Left lobe of liver (tissue), 2 donors: Measurements from ENCODE around the gene GDI2. TPM values are rescaled to one million over a fixed set of nuclear protein-coding genes. Genes with fewer than 3 reads are reported as not detected.
"Not testable (repeated sequence)": the region's sequence is repeated elsewhere in the genome, so short reads cannot be mapped to it uniquely, and the experiment has no call there.

Source experiments
- ATAC-seq: fragments of 200-7000 bp; cut with Tn5 transposase; one replicate; pipeline ENCODE4 v1.9.1; 2020; ENCODE audit warnings: mild to moderate bottlenecking, moderate library complexity
- DNase-seq: peaks from one replicate; pipeline ENCODE4 v3.0.0-alpha.2; 2020; ENCODE audit warnings: low spot score
- total RNA-seq: library from RNA; stranded (reverse); gene quantifications from one replicate; pipeline ENCODE4 v1.2.1, GENCODE V29; 2021
- donor health status: DM: no; HTN: no; CAD: no; lungs with moderate emphysema.
- donor health status: DM: no; HTN: yes; CAD: no.

Gene GDI2
- total RNA-seq, 1 donor from 2014 or later: 113 TPM

DNA sequence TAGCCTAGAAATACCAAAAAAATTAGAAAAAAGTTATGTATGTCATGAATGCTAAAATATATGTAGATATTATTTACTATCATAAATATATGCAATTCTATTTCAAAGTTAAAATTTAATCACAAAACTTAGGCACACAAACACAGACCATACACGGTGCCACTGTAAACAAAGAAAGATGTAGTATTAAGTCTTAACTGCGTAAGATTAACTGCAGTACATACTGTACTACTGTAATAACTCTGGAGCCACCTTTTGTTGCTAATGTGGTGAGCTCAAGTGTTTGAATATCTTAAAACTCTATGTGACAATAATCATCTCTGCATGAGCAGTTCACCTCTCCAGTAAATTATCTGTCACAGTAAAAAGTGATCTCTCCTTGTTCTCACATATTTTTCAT lies 23.6 kb downstream of the GDI2 start:
- DNase-seq: no peak
- no peak for ATAC-seq

DNA sequence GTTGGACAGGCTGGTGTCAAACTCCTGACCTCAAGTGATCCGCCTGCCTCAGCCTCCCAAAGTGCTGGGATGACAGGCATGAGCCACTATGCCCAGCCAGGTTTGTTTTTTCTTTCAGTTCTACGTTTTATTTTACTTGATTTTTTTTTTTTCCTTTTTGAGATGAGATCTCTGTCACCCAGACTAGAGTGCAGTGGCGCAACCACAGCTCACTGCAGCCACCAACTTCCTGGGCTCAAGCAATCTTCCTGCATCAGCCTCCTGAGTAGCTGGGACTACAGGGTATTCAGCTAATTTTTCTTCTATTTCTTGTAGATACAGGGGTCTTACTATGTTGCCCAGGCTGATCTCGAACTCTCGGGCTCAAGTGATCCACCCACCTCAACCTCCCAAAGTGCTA lies 24.3 kb downstream of the GDI2 start:
- DNase-seq (no peak), ATAC-seq (no peak)

DNA sequence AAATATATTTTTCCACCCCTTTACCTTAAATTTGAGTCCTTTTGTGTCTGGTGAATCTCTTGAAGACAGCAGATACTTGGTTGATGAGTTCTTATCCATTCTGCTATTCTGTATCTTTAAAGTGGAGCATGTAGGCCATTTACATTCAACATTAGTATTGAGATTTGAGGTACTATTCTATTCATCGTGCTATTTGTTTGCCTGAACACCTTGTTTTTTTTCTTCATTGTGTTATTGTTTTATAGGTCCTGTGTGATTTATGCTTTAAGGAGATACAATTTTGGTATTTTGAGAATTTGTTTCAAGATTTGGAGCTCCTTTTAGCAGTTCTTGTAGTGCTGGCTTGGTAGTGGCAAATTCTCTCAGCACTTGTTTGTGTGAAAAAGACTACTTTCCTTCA lies 29.9 kb downstream of the GDI2 start:
- ATAC-seq (no peak), DNase-seq (no peak)

DNA sequence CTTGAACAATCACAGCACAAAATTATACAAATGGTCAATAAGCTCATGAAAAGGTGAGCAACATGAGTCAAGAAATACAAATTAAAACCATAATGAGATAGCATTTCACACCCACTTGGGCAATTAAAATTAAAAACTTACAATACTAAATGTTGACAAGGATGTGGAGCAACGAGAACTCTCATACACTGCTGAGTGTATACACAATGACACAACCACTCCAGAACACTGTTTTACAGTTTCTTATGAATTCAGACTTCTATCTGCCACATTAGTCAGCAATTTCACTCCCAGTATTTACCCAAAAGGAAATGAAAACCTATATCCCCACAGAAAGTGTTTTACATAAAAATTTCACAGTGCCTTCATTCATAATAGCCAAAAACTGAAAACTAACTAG lies 31.1 kb downstream of the GDI2 start:
- no peak for DNase-seq

DNA sequence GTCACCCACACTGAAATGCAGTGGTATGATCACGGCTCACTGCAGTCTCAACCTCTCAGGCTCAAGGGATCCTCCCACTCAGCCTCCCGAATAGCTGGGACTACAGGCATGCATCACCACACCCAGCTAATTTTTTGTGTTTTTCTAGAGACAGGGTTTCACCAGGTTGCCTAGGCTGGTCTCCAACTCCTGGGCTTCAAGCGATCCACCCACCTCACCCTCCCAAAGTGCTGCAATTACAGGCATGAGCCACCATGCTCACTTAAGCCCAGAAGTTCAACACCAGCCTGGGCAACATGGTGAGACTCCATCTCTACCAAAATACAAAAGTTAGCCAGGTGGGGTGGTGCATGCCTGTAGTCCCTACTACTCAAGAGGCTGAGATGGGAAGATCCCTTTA lies 33.5 kb downstream of the GDI2 start:
- DNase-seq (no peak), ATAC-seq (no peak)

More for the DNA sequence above, 31.1 kb downstream of the GDI2 start:
- no peak for ATAC-seq

DNA sequence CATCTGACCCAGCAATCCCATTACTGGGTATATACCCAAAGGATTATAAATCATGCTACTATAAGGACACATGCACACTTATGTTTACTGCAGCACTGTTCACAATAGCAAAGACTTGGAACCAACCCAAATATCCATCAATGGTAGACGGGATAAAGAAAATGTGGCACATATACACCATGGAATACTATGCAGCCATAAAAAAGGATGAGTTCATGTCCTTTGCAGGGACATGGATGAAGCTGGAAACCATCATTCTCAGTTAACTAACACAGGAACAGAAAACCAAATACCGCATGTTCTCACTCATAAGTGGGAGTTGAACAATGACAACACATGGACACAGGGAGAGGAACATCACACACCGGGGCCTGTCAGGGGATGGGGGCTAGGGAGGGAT lies 35.5 kb downstream of the GDI2 start:
- not testable (repeated sequence) for DNase-seq, ATAC-seq

DNA sequence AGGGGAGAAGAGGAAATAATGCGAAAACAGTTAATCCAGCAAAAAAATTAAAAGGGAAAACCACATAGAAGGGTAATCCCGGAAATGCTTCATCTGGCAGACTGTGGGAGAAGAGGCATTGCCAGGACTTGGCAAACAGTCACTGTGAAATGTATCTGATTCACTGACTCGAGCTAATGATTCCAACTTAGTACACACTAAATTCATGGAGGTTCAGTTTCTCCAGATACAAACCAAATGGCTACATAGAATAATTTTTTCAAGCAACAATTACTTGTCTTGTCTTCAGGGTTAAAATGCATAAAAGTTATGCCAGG lies 36.4 kb downstream of the GDI2 start:
- peak; percentile 60 for ATAC-seq

DNA sequence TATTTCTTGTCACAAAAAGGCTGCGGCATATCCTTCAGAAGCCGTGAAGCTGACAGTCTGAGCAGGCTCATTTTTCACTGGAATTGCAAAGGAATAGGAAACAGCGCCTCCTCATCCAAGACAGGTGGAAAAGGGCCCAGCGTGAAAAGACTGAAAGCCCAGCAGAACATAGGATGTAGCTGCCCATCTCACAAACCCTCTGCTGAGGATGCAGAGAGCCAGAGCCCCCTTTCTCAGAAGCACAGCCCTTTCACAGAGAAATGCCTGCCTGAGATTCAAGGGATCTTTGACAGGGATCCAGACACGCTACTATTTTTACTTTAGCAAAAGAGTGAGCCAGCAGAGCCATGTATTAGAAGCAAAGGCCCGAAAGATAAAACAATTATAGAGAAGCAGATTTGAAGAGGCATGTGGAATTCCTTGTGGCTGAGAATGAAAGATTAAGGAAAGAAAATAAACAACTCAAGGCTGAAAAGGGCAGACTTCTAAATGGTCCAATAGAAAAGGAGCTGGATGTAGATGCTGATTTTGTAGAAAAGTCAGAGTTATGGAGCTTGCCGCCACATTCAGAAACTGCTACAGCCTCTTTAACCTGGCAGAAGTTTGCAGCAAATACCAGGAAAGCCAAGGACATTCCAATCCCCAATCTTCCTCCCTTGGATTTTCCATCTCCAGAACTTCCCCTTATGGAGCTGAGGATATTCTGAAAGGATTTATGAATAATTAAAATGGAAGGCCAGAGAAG lies 36.9 kb downstream of the GDI2 start:
- no peak for DNase-seq
- ATAC-seq: no peak

More for the DNA sequence above, 36.4 kb downstream of the GDI2 start:
- no peak for DNase-seq

DNA sequence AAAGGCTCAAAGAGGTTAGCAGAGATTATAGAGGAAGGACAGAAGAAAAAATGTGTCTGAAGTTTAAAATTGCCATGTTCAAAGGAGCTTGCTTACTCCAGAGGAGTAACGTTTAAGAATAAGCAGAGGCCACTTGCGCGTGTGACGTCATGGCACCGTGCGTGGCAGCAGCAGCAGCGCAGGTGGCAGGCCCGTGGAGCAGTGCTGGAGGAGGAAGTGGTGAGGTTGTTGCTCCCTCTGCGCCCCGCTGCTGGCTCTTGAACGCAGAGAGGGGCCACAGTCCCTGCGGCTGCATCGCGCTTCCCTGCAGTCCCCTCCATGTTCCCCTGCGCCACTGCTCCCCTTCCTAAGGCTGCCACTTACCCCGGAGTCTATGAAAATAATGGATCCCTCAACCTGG lies 37.5 kb downstream of the GDI2 start:
- ATAC-seq (peak; percentile 36), DNase-seq (no peak)

DNA sequence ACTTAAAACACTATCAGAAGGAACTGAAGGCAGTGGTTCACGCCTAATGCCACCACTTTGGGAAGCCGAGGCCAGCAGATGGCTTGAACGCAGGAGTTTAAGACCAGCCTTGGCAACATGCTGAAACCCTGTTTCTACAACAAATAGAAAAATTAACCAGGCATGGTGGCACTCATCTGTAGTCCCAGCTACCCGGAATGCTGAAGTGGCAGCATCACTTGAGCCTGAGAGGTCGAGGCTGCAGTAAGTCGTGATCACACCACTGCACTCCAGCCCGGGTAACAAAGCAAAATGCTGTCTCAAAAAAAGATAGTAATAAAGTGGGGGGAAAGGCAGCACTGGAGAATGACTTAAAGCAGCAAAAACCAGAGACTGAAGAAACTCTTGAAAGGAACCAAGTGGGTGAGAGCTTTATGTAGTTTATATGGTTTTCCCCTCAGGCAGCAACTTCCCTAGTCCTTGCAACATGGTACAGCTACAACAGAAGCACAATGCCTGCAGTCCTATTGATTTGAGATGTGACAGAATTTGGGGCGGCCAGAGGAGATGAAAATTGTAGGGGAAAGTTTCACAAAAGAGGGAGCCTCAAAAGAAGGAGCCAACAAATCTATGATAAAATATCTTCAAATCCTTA lies 38.1 kb downstream of the GDI2 start:
- DNase-seq (no peak), ATAC-seq (no peak)

DNA sequence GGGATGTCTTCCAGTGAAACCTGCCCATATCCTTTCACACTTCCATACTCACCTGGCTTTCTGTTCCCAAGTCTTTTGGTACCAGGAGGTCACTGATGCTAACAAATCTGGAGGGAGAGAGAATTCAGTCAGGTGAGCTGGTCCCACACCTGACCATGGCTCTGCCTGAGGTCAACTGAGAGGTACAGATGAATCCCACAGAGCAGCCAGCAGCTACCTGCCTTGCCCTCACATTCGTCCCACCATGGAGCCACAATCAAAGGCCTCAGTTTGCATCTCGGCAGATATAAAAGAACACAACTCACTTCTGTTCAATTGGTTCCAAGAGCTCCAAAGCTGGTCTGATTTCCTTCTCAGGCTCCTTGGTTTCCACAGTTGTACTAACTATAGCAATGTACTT lies 47.0 kb downstream of the GDI2 start:
- DNase-seq (no peak), ATAC-seq (peak; percentile 38)

DNA sequence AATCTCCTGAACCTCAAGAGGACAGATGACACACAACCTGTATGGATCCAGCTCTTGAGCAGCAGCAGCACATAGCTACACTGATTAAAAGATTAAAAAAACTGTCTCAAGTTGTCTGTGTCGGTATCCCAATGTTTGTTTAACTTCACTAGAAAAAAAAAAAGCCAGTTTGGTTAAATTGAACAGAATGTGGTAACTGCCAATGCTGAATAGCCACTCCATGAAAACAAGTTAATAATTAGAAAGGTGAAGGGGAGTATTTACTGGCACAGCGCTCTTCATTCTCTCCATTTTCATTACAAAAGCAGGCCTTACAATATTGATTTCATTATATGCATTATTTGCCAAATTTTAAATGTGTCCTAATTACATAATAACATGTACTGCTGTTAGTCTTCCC lies 47.6 kb downstream of the GDI2 start:
- peak; percentile 71 for ATAC-seq
- no peak for DNase-seq

DNA sequence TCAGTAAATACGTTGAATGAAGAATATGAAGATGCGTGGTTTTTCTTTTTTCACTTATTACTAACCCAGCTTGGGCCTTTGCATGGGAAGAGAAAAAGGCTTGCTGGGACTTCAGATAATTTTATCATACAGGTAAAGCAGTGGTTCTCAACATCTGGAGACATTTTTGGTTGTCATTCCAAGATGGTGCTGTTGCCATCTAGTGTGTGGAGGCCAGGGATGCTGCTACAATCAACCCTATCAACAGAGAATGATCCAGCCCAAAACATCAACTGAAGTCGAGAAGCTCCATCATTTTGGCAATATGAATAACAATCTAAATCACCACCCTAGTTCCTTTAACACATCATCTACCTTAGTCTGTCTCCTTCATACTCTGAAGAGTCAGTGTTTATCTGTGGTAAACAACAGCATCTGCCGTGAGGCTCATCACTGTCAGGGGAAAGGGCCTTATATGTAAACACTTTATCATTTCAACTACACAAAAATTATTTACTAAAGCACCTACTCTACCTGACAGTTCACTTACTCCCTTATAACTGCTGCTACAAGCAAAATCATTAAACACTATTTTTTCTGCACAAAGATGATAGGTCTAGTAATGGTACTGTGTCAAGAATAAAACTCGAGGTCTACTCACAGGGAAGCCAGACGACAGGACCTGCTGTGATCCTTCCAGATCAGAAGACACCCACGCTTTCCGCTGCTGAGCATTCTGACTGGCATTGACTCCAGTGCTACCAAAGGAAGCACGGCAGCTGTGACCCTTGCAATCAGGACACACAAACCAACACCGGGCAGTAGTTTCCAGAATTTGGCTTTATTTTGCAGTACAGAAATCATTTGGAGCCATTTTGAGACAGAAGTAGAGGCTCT lies 48.6 kb downstream of the GDI2 start:
- no peak for DNase-seq
- peak; percentile 5 for ATAC-seq

DNA sequence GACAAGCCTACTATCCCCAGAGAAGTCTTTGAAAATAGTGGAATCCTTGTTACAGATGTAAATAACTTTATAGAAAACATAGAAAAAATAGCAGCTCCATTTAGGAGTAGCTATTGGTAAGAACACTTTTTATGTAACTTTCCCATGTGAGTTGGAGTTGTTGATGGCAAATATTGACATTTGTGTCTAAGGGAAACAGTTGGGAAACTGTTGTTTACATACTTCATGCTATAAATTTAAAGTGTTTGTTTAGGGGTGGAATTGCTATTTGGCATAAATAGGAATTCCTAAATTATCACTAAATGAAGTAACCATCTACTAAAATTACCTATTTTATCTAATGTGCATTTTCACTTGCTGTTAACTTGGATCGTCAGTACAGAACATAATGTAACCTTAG lies 50.7 kb downstream of the GDI2 start:
- ATAC-seq: peak; percentile 41
- DNase-seq: no peak

DNA sequence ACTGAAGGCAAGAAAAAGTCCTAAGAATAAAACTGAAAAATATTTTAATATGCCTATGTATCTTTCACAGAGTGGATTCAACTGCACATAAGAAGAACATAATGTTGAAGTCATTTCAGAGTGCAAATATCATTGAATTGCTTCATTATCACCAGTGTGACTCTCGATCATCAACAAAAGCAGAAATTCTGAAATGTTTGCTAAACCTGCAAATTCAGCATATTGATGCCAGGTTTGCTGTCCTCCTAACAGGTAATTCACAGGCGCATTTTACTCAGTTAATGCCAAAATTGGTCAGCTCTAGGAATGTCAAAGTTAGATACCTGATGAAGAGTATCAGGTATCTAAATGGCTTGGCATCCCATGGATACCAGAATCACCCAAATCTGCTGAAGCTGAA lies 52.0 kb downstream of the GDI2 start:
- no peak for DNase-seq
- no peak for ATAC-seq

DNA sequence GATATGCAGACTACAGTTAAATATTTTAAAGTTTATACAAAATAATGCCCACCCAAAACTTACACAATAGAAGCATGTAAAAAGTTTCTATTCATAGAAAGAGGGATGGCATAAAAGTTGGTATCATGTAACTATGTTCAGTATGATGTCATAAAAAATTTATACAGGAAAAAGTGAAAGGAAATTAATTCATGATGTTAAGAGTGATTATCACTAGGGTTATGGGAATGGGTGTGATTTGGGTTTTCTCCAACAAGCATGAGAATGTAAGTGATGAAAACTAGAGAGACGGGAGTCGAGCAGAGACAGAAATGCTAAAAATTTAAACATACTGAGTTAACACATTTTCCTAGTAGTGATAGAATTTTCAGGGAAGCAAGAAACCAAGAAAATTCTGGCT lies 52.7 kb downstream of the GDI2 start:
- no peak for ATAC-seq
- DNase-seq: no peak

DNA sequence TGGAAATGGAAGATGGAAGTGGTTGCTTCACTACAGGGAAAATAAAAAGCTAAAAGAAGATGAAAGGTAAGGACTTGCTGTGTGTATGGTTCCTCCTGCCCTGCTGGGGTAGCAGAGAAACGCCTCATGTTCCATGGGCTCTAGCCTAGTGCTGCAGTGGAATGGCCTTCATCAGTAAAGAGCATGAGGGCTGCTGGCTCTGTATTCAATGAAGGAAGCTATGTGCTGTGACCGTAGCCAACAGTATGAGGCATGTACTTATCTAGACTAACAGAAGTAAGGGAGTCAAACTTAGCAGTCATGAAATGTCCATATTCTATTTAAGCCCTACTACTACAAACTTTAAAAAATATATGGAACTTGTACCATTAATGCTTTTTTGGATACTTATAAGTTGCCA lies 54.3 kb downstream of the GDI2 start:
- no peak for DNase-seq
- peak; percentile 18 for ATAC-seq

DNA sequence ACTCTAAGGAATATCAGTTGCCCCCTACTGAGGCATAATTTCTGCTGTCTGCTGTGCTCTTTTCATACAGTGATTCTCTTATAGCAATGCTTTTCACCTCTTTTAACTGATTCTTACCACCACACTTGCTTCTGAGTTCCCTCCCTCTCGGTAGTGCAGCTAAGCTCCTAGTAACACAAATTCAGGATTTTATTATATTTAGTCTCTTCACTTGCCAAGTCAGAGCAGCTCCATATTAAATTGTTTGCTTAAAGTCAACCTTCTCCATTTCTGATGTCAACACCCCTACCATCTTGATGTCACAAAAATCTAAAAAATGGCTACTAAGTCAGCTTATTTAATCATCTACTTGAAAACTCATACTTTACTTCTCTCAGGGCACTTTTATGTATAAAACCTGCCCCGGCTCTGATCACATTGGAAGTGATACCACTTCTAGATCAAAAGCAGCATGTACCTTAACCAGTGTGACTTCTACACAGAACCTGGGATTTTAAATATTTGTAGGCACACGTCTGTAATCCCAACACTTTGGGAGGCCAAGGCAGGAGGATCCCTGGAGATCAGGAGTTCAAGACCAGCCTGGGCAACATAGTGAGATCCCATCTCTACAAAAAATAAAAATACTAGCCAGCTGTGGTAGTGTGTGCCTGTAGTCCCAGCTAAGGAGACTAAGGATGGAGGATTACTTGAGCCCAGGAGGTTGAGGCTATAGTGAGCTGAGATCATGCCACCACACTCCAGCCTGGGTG lies 55.3 kb downstream of the GDI2 start:
- ATAC-seq (no peak), DNase-seq (no peak)

DNA sequence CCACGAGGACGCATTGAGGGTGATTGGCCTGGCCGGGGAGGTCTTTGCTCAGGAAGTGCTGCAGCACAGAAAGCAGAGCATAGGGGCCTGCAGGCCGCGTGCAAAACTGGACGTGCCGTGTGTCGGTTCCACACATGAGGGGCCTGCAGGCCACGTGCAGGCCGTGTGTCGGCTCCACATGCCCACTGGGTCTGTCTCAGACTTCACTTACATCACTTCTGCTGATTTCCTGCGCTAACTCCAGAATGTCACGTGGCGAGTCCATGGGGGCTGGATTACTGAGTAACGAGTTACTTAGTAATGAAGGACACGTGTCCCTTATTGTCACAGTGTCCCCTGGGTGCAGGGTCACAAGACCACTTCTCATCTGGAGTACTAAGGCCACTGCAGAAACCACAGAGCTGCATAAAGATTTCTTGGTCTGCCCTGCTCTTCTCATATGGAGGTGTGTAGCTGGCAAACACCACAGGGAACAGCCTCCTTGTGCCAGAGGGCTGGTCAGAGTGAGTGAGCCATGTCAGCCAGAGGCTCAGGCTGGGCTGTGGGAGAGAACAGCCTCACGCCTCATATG lies 60.8 kb downstream of the GDI2 start:
- DNase-seq (peak; percentile 64), ATAC-seq (peak; percentile 68)

DNA sequence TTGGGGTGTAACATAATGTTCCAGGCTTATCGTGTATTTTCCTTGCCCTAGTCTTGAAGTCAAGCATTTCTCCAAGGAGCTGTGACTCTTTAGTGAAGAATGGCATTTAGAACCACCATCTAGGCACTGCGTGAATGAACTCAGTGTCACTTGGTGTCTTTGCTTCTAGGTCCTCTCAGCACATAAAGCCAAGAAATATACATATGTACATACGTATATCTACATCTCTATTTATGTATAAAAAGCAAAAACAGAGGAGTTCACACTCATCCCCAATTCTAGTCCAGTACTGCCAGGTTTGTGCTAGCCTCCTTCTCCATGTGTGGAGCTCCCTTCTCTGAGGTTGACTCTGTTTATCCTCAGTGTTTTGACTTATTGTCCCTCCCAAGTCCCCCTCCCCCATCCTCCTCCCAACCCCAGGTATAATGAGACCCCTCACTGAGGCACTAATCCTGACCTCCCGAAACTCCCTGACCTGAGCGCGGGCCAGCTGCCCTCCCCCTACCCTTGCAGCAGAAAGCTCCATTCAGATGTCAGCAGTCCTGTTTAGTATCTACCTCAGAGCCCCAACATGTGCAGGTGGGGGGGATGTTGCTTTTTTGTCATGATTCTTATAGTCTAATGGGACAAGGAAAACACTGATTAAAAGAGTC lies 61.5 kb downstream of the GDI2 start:
- DNase-seq: no peak
- peak; percentile 8 for ATAC-seq
